IPS-11a (cell line): ENCODE measurements around the gene GDF11.

Experiments
- H3K4me3 ChIP-seq: one replicate; pipeline ENCODE4 v1.5.1; 2013; ENCODE audit warnings: low read depth, low read length, control low read depth

The GDF11 gene

DNA sequence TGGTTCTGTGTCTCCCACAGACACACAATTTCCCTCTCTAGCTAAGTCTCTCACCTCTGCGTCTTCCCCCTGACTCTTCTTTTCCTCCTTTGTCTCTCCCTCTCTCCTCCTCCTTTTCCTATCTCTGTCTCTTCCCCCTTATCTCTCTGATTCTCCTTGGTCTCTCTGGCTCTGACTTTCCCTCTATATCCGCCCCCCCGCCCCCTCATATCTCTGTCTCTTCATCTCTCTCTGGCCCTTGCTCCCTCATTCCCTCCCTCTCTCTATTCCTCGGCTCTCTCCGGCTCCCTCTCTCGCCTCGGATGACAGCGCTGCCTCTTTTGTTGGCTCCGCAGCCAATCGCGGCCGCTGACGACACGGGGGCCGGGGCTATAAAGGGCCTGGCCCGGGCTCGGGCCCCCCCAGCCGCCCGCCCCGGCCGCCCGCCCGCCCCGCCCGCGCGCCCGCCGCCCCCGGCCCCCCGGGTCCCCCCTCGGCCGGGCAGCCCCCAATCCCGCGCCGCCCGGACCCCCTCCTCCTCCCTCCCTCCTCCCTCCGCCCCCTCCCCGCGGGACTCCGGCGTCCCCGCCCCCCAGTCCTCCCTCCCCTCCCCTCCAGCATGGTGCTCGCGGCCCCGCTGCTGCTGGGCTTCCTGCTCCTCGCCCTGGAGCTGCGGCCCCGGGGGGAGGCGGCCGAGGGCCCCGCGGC lies at the start of gene GDF11:
Gene GDF11, plus strand, starts transcription at position 404 of the 687 bp plus-strand sequence. Its CDS starts 195 bp downstream, at position 599.
- H3K4me3 ChIP-seq = peak within 1 kb of the TSS; percentile 94

DNA sequence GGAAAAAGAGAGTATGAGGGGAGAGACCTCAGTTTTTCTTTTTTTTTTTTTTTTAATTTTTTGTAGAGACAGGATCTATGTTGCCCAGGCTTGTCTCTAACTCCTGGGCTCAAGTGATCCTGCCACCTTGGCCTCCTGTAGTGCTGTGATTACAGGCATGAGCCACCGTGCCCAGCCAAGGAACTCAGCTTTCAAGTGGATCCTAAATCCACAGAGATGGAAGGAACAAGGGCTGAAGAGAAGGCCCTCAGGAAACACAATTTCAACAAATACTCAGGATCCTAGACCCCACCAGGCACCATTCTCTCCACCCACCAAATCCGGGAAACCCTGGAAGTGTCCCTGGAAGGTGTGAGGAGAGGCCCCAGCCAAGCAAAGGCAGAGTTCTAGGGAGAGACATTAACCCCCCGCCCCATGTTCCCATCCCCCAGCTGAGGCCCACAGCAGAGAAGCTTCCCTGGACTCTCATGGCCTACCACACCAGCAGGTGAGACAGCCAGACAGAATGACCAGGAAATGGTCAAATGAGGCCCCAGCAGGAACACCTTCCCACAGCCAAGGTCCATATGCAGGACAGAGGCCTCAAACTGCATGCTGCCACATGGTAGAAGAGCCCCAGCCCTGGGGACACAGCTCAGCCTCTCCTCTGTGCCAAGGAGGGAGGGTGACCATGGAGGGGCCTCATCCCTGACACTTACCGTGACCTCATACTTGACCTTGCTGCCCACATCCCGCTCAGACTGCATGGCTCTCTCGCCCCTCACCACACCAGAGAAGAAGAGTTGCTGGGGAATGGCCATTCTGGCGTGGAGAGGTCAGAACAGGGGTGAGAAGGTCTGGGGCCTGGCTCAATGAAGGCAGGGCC lies 49.4 kb upstream of the GDF11 start:
- no peak overlapping the region for H3K4me3 ChIP-seq

DNA sequence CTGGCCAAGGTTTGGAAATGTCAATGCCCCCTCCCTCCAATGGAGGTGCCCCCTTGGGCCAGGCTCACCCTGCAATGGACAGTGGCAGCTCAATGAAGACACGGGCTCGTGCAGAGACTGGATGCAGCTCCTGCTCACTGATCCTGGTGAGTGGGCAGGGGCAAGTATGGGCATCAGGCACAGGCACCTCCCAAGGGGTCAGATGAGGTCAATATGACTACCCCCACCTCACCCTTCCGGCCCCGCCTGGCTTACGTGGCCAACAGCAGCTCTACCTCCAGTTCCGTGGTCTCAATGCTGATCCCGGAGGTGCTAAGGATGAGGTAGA lies 48.8 kb upstream of the GDF11 start:
- no peak overlapping the region for H3K4me3 ChIP-seq

DNA sequence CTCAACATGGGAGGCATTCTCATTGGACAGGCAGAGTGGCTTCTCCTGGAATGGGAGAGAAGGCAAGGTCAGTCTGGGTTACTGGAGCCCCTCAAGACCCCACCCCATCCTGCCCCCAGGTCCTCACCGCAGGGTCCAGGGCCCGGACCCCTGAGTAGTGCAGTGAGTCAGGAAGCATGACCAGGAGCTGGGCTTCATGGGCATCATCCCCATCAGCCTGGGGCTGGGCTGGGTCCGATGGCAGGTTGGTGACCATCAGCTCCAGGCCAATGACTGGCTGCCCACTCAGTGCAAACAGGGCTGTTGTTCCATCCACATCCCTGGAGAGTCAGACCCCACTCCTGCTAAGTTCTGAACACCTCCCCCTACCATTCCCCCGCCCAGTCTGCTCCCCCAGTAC lies 48.3 kb upstream of the GDF11 start:
- H3K4me3 ChIP-seq = no peak overlapping the region

DNA sequence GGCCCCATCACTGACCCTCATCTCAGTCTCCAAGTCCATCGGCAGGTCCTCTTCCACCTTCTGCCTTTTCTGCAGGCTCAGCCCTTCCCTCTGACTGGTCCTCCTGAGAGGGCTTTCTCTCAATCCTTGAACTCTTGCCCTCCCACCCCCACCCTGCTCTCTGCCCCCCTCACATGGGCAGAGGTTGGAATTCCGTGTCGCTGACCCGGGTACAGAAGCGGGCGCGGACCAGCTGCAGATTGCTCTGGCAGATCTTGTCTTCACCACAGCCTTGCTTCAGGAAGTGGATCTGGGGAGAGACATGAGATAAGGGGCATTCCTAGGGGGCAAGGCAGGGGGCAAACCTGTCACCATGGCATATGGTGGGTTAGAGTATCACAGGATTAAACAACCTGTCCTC lies 47.6 kb upstream of the GDF11 start:
- no peak overlapping the region for H3K4me3 ChIP-seq

DNA sequence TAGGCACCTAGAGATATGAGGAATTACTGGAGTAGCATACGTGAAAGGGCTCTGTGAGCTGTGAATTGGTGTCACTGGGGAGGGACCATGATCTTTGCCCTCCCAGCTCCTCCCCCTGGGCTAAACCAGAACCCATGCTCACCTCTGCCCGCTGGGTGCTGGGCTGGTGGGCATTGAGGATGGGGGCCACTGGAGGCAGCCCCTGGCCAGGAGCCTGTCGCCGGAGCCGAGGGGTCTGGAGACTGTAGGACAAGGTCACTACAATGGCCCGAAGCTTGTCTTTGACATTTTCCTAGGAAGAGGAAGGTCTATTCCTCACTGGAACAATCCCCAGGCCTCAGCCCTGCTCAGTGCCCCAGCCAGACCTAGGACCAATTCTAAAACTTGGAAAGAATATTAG lies 46.8 kb upstream of the GDF11 start:
- H3K4me3 ChIP-seq = no peak overlapping the region

DNA sequence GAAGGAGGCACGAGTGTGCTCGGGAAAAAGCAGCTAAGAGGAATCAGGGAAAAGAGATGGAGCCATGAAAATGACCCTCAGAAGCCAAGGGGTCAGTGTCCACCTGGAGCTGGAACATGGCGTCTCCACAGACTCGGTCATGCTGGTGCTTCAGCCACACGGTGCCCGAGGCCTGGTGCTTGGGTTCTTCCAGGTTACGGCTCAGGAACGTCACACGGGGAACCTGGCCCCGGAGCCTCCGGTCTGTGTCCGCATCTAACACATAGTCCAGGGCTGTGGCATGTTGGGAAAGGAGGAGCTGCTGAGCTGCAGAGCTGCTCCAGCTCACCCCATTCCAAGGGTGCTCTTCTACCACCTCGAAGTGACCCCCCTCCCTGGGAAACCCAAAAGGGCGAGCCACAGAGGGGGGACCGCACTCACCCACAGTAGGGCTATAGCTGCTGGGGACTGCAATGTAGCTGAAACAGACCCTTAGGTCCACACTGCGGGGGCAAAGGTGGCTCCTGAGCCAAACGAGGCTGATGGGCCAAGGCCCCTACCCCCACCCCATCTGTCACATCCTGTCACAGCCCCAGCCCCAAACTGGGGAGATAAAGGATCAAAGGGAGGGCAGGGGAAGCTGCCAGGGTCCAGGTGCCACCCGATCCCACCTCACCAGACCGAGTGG lies 46.0 kb upstream of the GDF11 start:
- no peak overlapping the region for H3K4me3 ChIP-seq

DNA sequence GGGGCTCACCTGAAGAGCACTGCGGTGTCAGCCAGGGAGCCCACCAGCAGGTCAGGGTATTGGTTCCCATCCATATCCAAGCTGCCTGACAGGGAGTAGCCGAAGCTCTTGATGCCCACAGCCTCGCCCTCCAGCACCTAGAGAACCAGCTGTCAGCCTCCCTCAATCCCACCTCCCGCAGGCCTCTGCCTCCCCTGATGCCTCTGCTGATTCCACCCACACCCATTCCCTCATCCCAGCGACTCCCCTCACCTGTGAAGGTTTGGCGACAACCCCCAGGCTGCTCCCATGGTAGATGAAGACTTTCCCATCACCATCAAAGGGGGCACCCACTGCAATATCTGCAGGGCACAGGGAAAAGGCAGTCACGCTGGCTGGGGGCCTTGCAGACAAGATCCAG lies 45.2 kb upstream of the GDF11 start:
- no peak overlapping the region for H3K4me3 ChIP-seq

DNA sequence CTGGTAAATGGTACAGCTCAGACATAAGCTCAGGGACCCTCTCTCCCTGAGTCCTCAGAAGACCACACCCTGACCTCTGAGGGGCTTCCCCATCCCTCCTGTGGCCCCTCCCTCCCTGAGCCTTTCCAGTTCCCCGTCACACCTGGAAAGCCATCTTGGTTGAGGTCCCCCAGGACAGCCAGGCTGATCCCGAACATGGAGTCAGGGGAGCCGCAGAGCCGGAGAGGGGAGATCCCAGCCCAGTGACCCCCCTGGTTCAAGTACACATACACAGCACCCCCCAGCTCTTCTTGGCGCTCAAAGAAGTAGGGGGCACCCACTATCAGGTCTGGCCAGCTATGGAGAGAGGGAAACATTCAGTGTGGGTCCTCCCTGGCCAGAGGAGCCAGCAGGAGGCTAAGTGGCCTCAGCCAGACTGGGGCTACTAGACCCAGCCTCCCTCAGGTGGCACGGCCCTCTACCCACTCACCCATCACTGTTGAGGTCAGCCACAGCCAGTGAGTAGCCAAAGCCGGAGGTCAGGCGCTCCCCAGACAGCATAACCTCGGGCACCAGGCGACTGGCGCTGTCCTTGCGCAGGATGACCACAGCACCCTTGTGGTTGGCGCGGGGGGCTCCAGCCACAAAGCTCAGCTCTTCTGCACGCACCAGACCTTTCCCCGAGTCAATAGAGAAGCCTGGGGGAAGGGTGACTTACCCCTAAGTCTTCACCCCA lies 44.5 kb upstream of the GDF11 start:
- no peak overlapping the region for H3K4me3 ChIP-seq

DNA sequence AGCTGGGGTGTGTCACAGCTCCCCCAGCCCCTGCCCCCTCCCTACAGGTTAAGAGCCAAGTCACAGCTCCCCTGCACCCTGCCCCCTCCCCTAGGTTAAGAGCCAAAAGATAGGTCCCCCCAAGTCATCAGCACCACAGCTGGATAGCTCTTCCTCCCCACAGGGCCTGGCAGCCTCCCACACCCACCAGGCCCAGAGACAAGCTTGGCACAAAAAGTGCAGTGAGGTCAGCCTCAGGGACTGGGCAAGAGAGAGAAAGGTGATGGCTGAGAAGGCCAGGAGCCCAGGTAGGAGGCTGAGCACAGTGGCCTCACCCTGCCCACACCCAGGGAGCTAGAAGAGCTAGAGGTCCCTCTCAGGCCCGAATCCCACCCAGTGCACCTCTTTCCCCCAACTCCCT lies 44.0 kb upstream of the GDF11 start:
- no peak overlapping the region for H3K4me3 ChIP-seq

DNA sequence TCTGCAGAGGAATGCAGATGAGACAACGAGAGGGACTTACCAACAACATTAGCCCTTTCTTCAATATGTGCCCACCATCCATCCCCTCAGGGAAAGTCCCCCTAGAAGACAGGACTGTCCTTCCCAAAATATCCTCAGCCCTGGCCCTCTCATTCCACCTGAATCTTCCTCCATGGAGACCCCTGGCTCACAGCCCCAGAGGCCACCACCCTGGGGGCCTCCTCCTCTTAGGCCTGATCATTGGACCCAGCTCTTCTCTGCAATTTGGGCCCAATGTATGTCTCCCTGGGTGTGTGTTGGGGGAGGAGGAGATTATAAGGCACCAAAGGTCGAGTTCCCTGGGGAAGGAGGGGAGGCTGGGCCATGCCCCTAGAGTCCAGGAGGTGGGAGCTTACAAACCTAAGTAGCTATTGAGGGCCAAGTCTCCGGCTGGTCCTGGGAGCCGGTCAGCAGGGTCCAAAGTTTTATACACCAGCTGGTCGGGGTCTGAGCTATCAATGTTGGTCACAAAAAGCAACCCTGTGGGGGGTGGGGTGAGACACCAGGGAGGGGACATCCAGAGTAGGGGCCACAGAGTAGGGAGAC lies 43.4 kb upstream of the GDF11 start:
- no peak overlapping the region for H3K4me3 ChIP-seq

DNA sequence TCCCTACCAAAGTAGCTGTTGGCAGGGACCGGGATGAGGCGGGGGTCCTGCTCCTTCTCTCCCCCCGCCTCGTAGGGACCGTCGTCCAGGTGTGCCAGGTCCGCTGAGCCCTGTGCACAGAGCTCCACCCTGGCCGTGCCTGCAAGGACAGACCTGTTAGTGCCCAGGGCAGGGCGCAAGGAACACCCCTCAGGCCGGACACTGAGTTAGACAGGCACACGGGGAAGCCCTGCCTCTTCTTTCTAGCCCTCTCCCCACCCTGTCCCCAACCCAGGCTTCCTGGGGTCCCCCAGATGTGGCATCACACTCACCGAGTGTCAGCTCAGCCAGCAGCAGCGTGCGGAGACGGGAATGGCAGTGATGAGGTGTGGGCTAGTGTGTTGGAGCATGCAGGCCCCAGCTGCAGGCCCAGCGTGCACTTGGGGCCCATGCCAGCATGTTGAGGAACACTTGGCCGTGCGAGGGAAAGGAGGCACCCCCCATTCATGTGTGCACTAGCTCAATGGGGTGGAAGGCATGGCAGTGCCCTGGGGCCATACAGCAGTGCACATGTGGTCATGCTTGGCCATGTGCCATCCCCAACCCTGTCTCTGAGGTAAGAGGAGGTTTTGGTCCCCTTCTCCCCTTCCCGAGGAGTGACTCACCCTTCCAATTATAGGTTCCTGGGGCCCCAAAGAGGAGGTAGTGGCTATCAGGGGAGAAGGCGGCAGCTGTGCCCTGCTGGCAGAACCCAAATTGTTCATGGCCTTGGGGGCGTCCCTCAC lies 42.5 kb upstream of the GDF11 start:
- no peak overlapping the region for H3K4me3 ChIP-seq

DNA sequence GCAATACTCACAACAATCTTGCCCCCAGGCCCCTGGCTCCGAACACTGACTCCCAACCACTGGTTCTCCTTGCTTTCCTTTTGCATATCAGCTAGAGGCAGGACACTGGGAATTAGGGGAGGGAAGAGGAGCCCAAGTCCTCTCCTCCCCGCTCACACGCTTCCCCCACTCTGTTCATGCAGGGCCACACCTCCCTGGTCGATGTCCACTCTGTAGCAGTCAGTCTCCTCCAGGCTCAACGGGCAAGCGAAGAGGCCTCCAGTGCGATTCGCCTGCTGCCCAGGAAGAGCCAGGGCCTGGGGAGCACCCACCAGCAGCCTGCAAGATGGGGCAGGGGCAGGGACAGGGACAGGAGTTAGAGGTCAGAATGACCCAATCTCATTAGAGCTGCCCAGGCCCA lies 40.1 kb upstream of the GDF11 start:
- H3K4me3 ChIP-seq = no peak overlapping the region

DNA sequence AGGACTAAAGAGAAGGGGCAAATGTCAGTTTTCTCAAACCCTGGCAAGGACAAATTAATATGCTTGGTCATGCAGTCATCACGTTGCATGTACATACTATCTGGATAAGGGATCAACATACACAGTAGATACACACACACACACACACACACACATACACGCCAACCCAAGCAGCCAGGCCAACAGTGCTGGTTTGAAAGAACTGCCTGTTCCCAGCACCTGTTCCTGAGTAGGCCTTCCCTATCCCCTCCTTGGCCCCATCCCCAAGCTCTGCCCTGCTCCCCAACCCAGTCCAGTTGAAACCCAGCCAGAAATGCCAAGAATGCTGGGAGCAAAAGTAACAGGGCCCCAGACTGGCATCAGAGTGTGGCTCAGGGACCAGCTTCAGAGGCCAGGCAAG lies 39.6 kb upstream of the GDF11 start:
- H3K4me3 ChIP-seq = no peak overlapping the region

DNA sequence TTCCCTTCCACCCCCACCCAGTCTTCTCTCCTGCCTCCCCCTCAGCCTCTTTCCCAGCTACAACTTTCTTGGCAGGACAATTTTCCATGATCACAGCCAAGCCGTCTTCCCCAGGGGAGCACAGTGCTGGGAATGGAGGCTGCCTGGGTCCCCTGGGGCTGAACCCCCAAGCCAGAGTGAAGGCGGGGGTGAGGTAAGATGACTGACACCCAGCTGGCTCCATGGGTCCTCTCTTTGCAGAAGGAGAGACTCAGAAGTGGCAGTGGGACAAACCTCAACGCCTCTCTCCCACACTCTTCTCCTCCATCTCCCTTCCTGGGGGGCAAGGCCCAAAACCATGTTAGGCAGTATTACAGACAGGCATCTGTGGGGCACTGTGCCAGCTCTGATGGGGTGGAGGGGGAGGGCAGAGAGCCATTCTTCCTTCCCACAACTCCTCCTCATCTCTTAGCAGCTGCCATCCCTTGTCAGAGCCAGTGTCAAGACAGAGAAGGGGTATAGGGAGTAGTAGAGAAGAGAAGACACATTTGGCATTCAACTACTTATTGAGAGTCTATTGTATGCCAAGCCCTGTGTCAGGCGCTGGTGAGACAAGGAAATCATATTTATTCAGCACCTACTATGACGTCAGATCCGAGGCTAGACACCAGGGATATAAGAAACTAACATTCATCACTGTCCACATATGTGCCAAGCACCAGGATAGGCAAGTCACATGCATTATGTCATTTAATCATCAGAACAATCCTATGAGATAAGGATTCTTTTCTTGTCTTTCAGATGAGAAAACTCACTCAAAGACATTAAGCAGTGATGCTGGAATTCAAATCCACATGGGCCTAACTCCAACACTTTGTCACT lies 38.8 kb upstream of the GDF11 start:
- H3K4me3 ChIP-seq = no peak overlapping the region

DNA sequence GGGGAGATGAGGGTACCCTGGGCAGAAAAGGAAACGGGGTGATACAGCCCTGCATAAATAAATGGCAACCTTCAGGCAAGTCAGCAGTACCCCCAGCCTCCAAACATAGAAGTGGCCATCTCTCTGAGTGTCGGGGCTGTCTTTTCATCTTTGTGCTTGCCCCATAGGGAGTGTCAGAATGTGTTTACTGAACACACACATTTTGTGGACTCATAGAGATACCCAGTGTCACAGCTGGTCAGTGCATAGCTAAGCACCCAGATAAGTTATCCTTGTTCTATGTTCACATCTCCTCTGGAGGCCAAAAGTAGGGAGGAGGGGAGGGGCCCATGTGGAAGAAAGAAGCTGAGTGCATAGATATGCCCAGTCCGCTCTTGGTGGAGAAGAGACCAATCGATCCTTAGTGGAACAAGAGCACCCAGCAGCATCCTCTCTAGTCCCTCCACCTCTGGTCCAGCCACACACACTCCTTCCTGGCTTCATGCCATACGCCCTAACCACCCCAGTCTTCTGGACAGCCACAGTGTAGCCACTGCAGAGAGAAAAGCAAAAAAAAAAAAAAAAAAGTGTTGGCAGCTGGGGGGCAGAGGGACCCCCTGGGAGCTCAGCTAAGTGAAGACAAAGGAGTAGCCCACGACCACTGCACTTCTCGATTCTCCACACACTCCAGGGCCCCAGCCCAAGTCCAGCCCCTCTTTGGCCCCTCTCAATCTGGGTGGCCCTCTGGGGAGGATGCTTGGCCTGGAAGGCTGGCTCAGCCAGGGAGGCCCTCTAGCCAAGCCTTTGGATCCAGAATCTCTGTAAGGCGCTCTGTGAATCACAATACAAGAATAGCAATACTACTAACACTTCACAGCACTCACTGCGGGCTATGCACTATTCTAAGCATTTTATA lies 37.9 kb upstream of the GDF11 start:
- no peak overlapping the region for H3K4me3 ChIP-seq

DNA sequence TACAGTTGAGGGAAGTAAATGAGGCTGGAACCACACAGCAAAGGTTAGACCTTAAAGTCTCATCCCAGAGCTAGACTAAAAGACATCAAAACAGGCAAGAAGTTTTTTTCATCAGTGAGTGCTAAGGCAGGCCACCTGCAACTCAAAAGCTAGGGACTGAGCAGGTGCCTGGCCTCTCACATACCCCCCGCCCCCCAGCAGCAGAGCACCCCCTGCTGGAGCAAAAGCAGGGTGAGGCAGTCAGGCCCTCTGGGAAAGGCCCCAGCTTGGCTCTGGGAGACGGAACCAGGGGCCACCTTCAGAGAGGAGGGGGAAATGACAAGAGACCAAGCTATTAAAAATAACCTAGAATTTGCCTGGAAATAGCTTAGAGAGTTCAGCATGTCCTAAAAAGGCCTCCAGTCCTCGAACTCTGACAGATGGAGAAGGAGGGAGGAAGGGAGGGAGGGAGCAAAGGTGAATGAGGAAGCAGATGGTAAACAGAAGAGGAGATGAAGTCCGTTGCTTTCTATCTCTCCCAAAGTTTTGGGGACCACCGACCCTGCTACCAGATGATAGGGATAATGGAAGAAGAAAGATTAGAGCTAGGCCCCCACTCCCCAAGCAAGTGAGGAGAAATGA lies 37.0 kb upstream of the GDF11 start:
- H3K4me3 ChIP-seq = no peak overlapping the region
